HepG2 (cell line): ENCODE data around the gene GNB1. TPM values are rescaled to one million over a fixed set of nuclear protein-coding genes. Genes with fewer than 3 reads are reported as not detected.

Experiments
- ESRRA ChIP-seq: sonication (generic); formaldehyde crosslinking; IDR thresholded peaks from 2 replicates; pipeline ENCODE4 v1.5.1; 2020; ENCODE audit warnings: mild to moderate bottlenecking, low read depth, missing genetic modification reagents
- ZFY ChIP-seq: sonication (generic); formaldehyde crosslinking; IDR thresholded peaks from 2 replicates; pipeline ENCODE4 v1.4.0; 2020; ENCODE audit warnings: missing genetic modification reagents
- ZNF331 ChIP-seq: sonication (generic); formaldehyde crosslinking; IDR thresholded peaks from 2 replicates; pipeline ENCODE4 v1.4.0; 2020; ENCODE audit warnings: missing genetic modification reagents
- ZNF7 ChIP-seq: IDR thresholded peaks from 2 replicates; pipeline ENCODE4 v1.6.1; 2016; ENCODE audit warnings: missing biosample characterization, missing genetic modification reagents
- ZNF766 ChIP-seq: sonication (generic); formaldehyde crosslinking; IDR thresholded peaks from 2 replicates; pipeline ENCODE4 v1.5.0; 2020; ENCODE audit warnings: missing genetic modification reagents, borderline replicate concordance
- polyA plus RNA-seq, 8 experiments: library from polyadenylated mRNA; depleted of rRNA in 3 of 8; stranded (reverse) in 7 of 8; unstranded in 1 of 8; fragments of >200 nt; fragmentation: Illumina TruSeq in 4 of 8; extraction: Trizol in 4 of 8; gene quantifications; 2 replicates each; pipeline versions ENCODE4 v1.2.1 to v1.2.3, GENCODE V29; 2011 to 2016; ENCODE audit warnings: low read depth in 4 of 8, missing spikeins in 1 of 8, mixed read lengths in 1 of 8; ENCODE audit not compliant: insufficient read depth in 1 of 8
- total RNA-seq, 5 experiments: library from RNA; depleted of rRNA; stranded (reverse); fragments of >200 nt; fragmentation: Illumina TruSeq; extraction: Trizol; gene quantifications; 2 replicates each; pipeline ENCODE4 v1.2.3, GENCODE V29; 2016; ENCODE audit warnings: low read depth in 1 of 5
- TF ChIP-seq, protein P1 (sequence below), 2 experiments: sonication (generic) in 1 of 2; formaldehyde crosslinking in 1 of 2; IDR thresholded peaks; 2 replicates each; pipeline versions ENCODE4 v1.6.1 to v1.9.0; 2014 to 2022; ENCODE audit warnings: antibody characterized with exemption in 1 of 2, borderline replicate concordance in 1 of 2, inconsistent platforms in 1 of 2, low read depth in 1 of 2, missing genetic modification reagents in 1 of 2
- TF ChIP-seq, protein P2 (sequence below): sonication (generic); formaldehyde crosslinking; IDR thresholded peaks from 2 replicates; pipeline ENCODE4 v1.4.0; 2020; ENCODE audit warnings: low read depth, mild to moderate bottlenecking, missing genetic modification reagents
- TF ChIP-seq, protein P3 (sequence below): sonication (generic); formaldehyde crosslinking; IDR thresholded peaks from 2 replicates; pipeline ENCODE4 v1.5.0; 2020; ENCODE audit warnings: missing genetic modification reagents
- TF ChIP-seq, protein P4 (sequence below): IDR thresholded peaks from 2 replicates; pipeline ENCODE4 v1.4.0; 2020; ENCODE audit warnings: mild to moderate bottlenecking, missing genetic modification reagents
- TF ChIP-seq, protein P5 (sequence below): sonication (generic); formaldehyde crosslinking; IDR thresholded peaks from 2 replicates; pipeline ENCODE4 v1.8.0; 2022; ENCODE audit warnings: mild to moderate bottlenecking, missing genetic modification reagents, moderate library complexity
- TF ChIP-seq, protein P6 (sequence below): sonication (generic); formaldehyde crosslinking; IDR thresholded peaks from 2 replicates; pipeline ENCODE4 v1.8.0; 2023; ENCODE audit warnings: mild to moderate bottlenecking, missing genetic modification reagents

GNB1 gene
- total and polyA plus RNA-seq, 2 of the 13 experiments (the other 11 are each of a cell fraction or from before 2014, with no cell fraction given) = 66.2 to 327 TPM

DNA sequence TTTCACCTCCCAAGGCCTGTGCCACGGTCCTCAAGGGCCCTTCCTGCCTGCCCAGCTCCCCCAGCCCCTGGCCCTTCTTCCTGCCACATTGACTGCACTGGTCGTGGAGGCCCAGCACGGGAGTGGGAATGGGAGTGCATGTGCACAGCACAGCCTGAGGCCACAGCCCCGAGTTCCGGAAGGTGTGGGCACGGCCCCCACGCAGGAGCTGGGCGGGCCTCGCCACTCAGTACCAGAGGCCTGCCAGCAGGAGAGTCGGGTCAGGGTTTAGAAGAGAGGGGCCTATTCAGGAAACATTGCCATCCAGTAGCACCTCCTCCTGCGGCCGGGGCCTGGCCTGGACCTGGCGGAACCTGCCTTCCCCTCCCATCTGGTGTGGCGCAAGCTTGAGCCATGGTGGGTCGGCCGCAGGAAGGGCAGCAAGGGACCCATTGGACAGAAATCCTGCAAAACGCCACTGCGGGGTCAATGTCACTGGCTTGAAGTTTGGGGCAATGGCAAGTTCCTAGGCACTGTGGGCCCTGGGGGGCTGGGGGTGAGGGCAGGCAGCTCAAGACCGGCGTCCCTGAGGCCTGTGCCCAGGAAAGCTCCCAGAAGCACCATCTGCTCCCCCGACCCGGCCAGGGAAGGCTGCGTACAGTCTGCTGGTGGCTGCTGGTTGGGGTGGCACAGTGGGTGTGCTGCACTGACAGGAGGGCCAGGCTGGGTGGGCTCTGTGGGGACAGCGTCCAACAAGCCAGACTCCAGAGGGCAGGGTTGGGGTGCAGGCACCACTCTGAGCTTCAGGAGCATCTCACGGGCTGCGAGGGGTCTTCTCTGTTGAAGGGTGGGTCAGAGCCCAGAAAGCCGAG, 29.9 kb upstream of the GNB1 start (continued):
- TF ChIP-seq, protein P1, sequence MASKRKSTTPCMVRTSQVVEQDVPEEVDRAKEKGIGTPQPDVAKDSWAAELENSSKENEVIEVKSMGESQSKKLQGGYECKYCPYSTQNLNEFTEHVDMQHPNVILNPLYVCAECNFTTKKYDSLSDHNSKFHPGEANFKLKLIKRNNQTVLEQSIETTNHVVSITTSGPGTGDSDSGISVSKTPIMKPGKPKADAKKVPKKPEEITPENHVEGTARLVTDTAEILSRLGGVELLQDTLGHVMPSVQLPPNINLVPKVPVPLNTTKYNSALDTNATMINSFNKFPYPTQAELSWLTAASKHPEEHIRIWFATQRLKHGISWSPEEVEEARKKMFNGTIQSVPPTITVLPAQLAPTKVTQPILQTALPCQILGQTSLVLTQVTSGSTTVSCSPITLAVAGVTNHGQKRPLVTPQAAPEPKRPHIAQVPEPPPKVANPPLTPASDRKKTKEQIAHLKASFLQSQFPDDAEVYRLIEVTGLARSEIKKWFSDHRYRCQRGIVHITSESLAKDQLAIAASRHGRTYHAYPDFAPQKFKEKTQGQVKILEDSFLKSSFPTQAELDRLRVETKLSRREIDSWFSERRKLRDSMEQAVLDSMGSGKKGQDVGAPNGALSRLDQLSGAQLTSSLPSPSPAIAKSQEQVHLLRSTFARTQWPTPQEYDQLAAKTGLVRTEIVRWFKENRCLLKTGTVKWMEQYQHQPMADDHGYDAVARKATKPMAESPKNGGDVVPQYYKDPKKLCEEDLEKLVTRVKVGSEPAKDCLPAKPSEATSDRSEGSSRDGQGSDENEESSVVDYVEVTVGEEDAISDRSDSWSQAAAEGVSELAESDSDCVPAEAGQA (IDR thresholded peaks at IDR 0.05; ENCODE audit: low read depth) = no peak
- TF ChIP-seq, protein P1 (CRISPR knock-in tag; IDR thresholded peaks at IDR 0.05; ENCODE audit: borderline replicate concordance) = no peak
- TF ChIP-seq ZNF7 (CRISPR knock-in tag) (no peak), ZNF331 (CRISPR knock-in tag) (peak; percentile 74), ZNF766 (CRISPR knock-in tag) (0 out of 2 replicates have a peak, but pooled peaks have one; percentile 54), ZFY (CRISPR knock-in tag) (peak; percentile 94), ESRRA (peak; percentile 21; the same call in 1 of the 2 replicates)
- TF ChIP-seq, protein P2, sequence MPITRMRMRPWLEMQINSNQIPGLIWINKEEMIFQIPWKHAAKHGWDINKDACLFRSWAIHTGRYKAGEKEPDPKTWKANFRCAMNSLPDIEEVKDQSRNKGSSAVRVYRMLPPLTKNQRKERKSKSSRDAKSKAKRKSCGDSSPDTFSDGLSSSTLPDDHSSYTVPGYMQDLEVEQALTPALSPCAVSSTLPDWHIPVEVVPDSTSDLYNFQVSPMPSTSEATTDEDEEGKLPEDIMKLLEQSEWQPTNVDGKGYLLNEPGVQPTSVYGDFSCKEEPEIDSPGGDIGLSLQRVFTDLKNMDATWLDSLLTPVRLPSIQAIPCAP = no peak
- TF ChIP-seq, protein P3, sequence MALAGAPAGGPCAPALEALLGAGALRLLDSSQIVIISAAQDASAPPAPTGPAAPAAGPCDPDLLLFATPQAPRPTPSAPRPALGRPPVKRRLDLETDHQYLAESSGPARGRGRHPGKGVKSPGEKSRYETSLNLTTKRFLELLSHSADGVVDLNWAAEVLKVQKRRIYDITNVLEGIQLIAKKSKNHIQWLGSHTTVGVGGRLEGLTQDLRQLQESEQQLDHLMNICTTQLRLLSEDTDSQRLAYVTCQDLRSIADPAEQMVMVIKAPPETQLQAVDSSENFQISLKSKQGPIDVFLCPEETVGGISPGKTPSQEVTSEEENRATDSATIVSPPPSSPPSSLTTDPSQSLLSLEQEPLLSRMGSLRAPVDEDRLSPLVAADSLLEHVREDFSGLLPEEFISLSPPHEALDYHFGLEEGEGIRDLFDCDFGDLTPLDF = no peak
- TF ChIP-seq, protein P4, sequence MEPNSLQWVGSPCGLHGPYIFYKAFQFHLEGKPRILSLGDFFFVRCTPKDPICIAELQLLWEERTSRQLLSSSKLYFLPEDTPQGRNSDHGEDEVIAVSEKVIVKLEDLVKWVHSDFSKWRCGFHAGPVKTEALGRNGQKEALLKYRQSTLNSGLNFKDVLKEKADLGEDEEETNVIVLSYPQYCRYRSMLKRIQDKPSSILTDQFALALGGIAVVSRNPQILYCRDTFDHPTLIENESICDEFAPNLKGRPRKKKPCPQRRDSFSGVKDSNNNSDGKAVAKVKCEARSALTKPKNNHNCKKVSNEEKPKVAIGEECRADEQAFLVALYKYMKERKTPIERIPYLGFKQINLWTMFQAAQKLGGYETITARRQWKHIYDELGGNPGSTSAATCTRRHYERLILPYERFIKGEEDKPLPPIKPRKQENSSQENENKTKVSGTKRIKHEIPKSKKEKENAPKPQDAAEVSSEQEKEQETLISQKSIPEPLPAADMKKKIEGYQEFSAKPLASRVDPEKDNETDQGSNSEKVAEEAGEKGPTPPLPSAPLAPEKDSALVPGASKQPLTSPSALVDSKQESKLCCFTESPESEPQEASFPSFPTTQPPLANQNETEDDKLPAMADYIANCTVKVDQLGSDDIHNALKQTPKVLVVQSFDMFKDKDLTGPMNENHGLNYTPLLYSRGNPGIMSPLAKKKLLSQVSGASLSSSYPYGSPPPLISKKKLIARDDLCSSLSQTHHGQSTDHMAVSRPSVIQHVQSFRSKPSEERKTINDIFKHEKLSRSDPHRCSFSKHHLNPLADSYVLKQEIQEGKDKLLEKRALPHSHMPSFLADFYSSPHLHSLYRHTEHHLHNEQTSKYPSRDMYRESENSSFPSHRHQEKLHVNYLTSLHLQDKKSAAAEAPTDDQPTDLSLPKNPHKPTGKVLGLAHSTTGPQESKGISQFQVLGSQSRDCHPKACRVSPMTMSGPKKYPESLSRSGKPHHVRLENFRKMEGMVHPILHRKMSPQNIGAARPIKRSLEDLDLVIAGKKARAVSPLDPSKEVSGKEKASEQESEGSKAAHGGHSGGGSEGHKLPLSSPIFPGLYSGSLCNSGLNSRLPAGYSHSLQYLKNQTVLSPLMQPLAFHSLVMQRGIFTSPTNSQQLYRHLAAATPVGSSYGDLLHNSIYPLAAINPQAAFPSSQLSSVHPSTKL (CRISPR knock-in tag) = 0 out of 2 replicates have a peak, but pooled peaks have one; percentile 26
- TF ChIP-seq, protein P5, sequence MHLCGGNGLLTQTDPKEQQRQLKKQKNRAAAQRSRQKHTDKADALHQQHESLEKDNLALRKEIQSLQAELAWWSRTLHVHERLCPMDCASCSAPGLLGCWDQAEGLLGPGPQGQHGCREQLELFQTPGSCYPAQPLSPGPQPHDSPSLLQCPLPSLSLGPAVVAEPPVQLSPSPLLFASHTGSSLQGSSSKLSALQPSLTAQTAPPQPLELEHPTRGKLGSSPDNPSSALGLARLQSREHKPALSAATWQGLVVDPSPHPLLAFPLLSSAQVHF (CRISPR knock-in tag) = no peak
- TF ChIP-seq, protein P6, sequence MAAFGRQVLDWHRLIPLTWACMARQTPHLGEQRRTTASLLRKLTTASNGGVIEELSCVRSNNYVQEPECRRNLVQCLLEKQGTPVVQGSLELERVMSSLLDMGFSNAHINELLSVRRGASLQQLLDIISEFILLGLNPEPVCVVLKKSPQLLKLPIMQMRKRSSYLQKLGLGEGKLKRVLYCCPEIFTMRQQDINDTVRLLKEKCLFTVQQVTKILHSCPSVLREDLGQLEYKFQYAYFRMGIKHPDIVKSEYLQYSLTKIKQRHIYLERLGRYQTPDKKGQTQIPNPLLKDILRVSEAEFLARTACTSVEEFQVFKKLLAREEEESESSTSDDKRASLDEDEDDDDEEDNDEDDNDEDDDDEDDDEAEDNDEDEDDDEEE (CRISPR knock-in tag) = no peak
